Bronchial epithelial cell (primary cell): Measurements from ENCODE around the gene SOX6. TPM values are rescaled to one million over a fixed set of nuclear protein-coding genes. Genes with fewer than 3 reads are reported as not detected.

Experiments used
- DNase-seq: peaks from one replicate; pipeline ENCODE4 v3.0.0-alpha.2; 2010; ENCODE audit warnings: low read depth
- FAIRE-seq: peaks from 2 replicates; lab custom pipeline; 2011; peaks lifted over from hg19 to GRCh38; lab: Jason Lieb, UNC
- H3K27me3 ChIP-seq: 2 replicates; pipeline ENCODE4 v1.5.1; 2011; ENCODE audit warnings: low read length; ENCODE audit not compliant: control insufficient read depth, insufficient read depth
- H3K36me3 ChIP-seq: 2 replicates; pipeline ENCODE4 v1.5.1; 2011; ENCODE audit warnings: low read length; ENCODE audit not compliant: control insufficient read depth, insufficient read depth
- H3K4me3 ChIP-seq: 2 replicates; pipeline ENCODE4 v1.5.1; 2011; ENCODE audit warnings: mild to moderate bottlenecking, low read depth, low read length, control low read depth
- total RNA-seq: library from RNA; depleted of rRNA; stranded (reverse); fragments of >200 nt; gene quantifications from 2 replicates; pipeline ENCODE4 v1.2.1, GENCODE V29; 2014
- TF ChIP-seq, protein P1 (sequence below): IDR thresholded peaks from 2 replicates; pipeline ENCODE4 v1.5.1; 2011; ENCODE audit warnings: mild to moderate bottlenecking, moderate library complexity, low read length, control low read depth, inconsistent platforms; ENCODE audit not compliant: insufficient read depth, severe bottlenecking

The SOX6 gene
- total RNA-seq, 1 donor from 2014 or later: 0.53 TPM

DNA sequence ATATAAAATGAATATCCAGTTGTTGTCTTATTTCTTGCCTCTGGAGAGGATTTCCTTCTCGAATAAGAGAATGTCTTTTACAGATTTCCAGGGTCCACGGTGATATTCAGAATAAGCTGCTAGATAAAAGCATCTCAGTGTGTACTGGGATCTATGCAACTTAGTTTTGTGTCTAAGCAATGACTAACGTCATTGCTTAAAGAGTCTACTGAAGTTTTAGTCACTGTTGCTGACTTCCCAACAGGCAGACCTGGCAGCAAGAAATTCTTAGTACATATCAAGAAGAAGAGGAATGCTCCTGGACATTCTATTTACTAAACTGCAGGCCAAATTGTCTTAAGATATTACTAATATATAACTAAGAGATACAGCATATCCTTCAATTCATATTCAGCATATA is 70.3 kb downstream of the SOX6 start:
- FAIRE-seq (no peak), DNase-seq (peak; percentile 17)
- no peaks in the 10 kb centered on the region for H3K27me3 ChIP-seq
- TF ChIP-seq, protein P1, sequence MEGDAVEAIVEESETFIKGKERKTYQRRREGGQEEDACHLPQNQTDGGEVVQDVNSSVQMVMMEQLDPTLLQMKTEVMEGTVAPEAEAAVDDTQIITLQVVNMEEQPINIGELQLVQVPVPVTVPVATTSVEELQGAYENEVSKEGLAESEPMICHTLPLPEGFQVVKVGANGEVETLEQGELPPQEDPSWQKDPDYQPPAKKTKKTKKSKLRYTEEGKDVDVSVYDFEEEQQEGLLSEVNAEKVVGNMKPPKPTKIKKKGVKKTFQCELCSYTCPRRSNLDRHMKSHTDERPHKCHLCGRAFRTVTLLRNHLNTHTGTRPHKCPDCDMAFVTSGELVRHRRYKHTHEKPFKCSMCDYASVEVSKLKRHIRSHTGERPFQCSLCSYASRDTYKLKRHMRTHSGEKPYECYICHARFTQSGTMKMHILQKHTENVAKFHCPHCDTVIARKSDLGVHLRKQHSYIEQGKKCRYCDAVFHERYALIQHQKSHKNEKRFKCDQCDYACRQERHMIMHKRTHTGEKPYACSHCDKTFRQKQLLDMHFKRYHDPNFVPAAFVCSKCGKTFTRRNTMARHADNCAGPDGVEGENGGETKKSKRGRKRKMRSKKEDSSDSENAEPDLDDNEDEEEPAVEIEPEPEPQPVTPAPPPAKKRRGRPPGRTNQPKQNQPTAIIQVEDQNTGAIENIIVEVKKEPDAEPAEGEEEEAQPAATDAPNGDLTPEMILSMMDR: no peak
- H3K36me3 ChIP-seq: no peaks in the 10 kb centered on the region
- H3K4me3 ChIP-seq: no peak overlapping the region

DNA sequence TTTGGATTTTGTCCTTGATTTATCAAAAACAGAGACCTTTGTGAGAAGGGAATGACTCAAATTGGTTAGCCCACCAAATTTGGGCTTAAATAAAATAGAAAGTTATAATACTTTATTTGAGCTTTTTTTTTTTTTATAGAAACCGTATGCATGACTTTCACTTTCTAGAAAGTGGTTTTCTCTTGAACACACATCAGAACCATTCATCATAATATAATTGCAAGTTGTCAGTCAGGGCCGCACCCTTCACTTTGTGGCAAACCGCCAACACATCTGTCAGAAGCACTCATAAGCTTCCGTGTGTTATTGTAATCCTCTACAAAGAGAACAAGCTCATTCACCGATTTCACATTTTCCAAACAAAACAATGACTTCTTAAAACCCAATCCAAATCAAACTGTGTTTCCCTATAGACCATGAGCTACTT is 76.1 kb downstream of the SOX6 start:
- TF ChIP-seq, protein P1: no peak
- FAIRE-seq: no peak
- no peaks in the 10 kb centered on the region for H3K27me3 ChIP-seq
- no peaks in the 10 kb centered on the region for H3K36me3 ChIP-seq
- H3K4me3 ChIP-seq: no peak overlapping the region
- DNase-seq: peak; percentile 85

DNA sequence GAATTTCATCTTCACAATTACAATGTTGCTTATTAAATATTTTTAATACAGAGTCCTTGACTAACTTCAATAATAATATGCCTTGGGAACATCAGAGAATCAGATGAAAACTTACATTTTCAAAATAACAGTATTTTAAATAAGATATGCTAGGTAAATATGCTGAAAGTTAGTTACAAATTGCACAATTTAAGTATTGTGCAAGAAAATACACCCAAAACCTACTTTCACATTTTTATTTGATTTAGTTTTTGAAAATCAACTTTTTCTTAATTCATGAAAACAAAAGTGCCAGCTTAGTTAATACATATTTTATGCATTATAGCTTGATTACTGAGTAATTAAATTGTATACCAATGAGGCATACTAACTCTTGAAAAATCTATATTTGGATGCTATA is 76.8 kb downstream of the SOX6 start:
- FAIRE-seq (no peak), DNase-seq (no peak)
- Histone ChIP-seq H3K36me3 (no peaks in the 10 kb centered on the region), H3K4me3 (no peak overlapping the region), H3K27me3 (no peaks in the 10 kb centered on the region)
- TF ChIP-seq, protein P1: no peak

DNA sequence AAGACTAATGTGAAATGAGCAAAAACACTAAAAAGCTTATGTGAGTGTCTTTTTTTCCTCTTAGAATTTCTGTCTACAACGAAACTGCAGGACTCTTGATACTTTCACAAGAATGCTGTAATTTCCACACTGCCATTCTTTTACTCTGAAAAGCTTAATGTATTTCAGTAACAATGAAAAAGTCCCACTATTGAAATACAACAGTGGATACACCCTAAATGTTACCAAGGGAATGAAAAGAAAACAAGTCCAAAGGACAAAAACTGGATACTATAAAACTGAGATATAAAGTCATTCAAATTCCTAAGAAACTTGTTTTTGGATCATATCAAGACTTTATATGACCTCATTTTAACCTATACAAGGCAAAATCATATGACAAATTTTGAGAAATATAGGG is 77.4 kb downstream of the SOX6 start:
- Histone ChIP-seq H3K4me3 (no peak overlapping the region), H3K36me3 (no peaks in the 10 kb centered on the region), H3K27me3 (no peaks in the 10 kb centered on the region)
- TF ChIP-seq, protein P1: no peak
- FAIRE-seq: no peak
- DNase-seq: no peak

DNA sequence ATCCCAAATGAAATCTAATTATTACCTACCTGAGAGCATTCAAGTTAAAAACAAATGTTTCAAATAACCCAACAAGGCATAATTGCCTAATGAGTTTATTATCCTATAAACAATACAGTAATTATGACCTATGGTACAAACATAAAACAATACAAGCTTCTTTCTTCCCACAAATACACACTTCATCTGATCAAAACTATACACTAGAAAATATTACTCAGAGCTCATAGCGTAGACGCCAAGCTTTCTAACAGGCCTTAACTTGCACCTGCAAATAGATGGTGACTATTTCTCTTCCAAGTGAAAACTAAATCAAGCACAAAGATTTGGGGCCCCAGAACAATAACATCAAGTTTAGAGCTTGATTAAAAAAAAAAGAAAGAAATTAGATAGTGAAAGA is 78.1 kb downstream of the SOX6 start:
- no peak overlapping the region for H3K4me3 ChIP-seq
- H3K27me3 ChIP-seq: no peaks in the 10 kb centered on the region
- no peak for FAIRE-seq
- TF ChIP-seq, protein P1: no peak
- peak; percentile 83 for DNase-seq
- H3K36me3 ChIP-seq: no peaks in the 10 kb centered on the region

DNA sequence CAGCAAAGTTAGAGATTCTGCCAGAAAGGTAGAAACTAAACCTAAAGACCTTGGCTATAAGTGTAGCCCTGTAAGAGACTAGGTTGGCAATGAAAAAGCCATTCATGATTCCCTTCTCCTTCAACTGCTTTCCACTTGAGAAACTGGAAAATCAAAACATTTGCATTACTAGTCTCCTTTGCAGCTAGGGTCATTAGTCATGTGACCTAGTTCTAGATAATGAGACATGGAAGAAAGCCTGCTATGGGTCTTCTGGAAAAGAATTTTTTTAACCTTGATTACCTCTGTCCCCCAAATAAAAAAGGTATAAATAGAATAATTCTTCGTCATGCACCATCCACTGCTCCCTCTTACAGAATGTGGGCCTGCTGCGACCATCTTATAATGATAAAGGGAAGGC is 80.1 kb downstream of the SOX6 start:
- DNase-seq: no peak
- Histone ChIP-seq H3K4me3 (no peak overlapping the region), H3K36me3 (no peaks in the 10 kb centered on the region), H3K27me3 (no peaks in the 10 kb centered on the region)
- TF ChIP-seq, protein P1: no peak
- FAIRE-seq: no peak
